GM06990 (cell line): ENCODE data around the gene CCDC121.

Source experiments
- DNase-seq: peaks from one replicate; pipeline ENCODE4 v3.0.0-alpha.2; 2011; ENCODE audit not compliant: insufficient read length; ENCODE audit errors: extremely low read depth
- H3K27me3 ChIP-seq: replicated peaks from 2 replicates; pipeline ENCODE4 v1.6.0; 2011; ENCODE audit warnings: low read length; ENCODE audit not compliant: control insufficient read depth, insufficient read depth
- H3K36me3 ChIP-seq: 2 replicates; pipeline ENCODE4 v1.5.1; 2011; ENCODE audit warnings: low read length; ENCODE audit not compliant: control insufficient read depth, insufficient read depth
- H3K4me3 ChIP-seq: replicated peaks from 2 replicates; pipeline ENCODE4 v1.5.1; 2011; ENCODE audit warnings: low read depth, mild to moderate bottlenecking, control low read depth, low read length
- CTCF ChIP-seq: IDR thresholded peaks from 2 replicates; pipeline ENCODE4 v1.5.1; 2011; ENCODE audit warnings: low read length, control low read depth, mild to moderate bottlenecking, inconsistent platforms; ENCODE audit not compliant: insufficient read depth, poor library complexity, severe bottlenecking

Gene CCDC121

DNA sequence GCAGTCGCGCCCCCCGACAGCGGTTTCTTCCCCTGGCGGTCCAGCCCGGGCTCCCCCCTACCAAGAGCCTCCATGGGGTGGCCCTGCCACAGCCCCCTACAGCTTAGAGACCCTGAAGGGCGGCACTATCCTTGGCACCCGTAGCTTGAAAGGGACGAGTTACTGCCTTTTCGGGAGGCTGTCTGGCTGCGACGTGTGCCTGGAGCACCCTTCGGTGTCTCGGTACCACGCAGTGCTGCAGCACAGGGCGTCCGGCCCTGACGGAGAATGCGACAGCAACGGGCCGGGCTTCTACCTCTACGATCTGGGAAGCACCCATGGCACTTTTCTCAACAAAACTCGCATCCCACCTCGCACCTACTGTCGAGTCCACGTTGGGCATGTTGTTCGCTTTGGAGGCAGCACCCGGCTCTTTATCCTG lies 35.4 kb upstream of the CCDC121 start:
- H3K36me3 ChIP-seq = peaks cover 5% of the 10 kb centered on the region
- H3K27me3 ChIP-seq = no peaks in the 10 kb centered on the region
- peak overlapping the region; percentile 94 for H3K4me3 ChIP-seq
- TF ChIP-seq CTCF = no peak
- no peak for DNase-seq

- peaks cover 5% of the 10 kb centered on the region for H3K36me3 ChIP-seq
- H3K4me3 ChIP-seq = peak within 1 kb of the TSS; percentile 94
- DNase-seq = peak; percentile 88
- no peak for TF ChIP-seq CTCF
- no peaks in the 10 kb centered on the region for H3K27me3 ChIP-seq
Observed at GRCh38 chr2:27663285-27664153, 34.7 kb upstream of the CCDC121 start, which contains the start of the genes SLC4A1AP and SUPT7L. Gene SLC4A1AP (plus strand): TSS chr2:27663889. CDS start chr2:27663915, 26 bp downstream. Gene SUPT7L (minus strand): TSS chr2:27663614. CDS start chr2:27662192, 1,422 bp downstream.

GRCh38 chr2:27661371-27661770 lies 32.6 kb upstream of the CCDC121 start:
- no peak for TF ChIP-seq CTCF
- no peak overlapping the region for H3K4me3 ChIP-seq
- H3K27me3 ChIP-seq = no peaks in the 10 kb centered on the region
- H3K36me3 ChIP-seq = peaks cover 6% of the 10 kb centered on the region
- no peak for DNase-seq

- peaks cover 16% of the 10 kb centered on the region for H3K36me3 ChIP-seq
- TF ChIP-seq CTCF = no peak
- H3K27me3 ChIP-seq = no peaks in the 10 kb centered on the region
- no peak overlapping the region for H3K4me3 ChIP-seq
- no peak for DNase-seq
Observed at GRCh38 chr2:27655155-27655951, 26.5 kb upstream of the CCDC121 start.

GRCh38 chr2:27653397-27653796 lies 24.6 kb upstream of the CCDC121 start:
- no peak for DNase-seq
- Histone ChIP-seq H3K27me3 (no peaks in the 10 kb centered on the region), H3K36me3 (peaks cover 19% of the 10 kb centered on the region), H3K4me3 (no peak overlapping the region)
- no peak for TF ChIP-seq CTCF
